MCF 10A (cell line): ENCODE data around the gene PATJ. TPM values are rescaled to one million over a fixed set of nuclear protein-coding genes. Genes with fewer than 3 reads are reported as not detected.

Experiments
- BruUV-seq: library from RNA; stranded (reverse); fragments of 400-500 nt; replicated peaks from 2 replicates; lab custom pipeline; 2021; lab: Mats Ljungman, UMichigan
- CTCF ChIA-PET: fragments of 300-600 bp; sonication (Branson Sonifier 250); formaldehyde crosslinking; extraction: SDS; loops from one replicate; lab custom pipeline; 2021; ENCODE audit warnings: antibody characterized with exemption, inconsistent platforms; lab: Yijun Ruan, JAX
- POLR2A ChIA-PET: fragments of 300-600, 350-650 bp; sonication (Branson Sonifier 250); formaldehyde crosslinking; extraction: SDS; loops from one replicate; lab custom pipeline; 2020; ENCODE audit warnings: antibody characterized with exemption, inconsistent platforms; lab: Yijun Ruan, JAX
- DNase-seq: peaks from one replicate; pipeline ENCODE4 v3.0.0-alpha.2; 2018; ENCODE audit not compliant: unreplicated experiment
- H3K27ac Mint-ChIP-seq: one replicate; pipeline ENCODE4 v1.8.0; 2022; ENCODE audit warnings: mild to moderate bottlenecking, low read depth, mixed read lengths; ENCODE audit not compliant: unreplicated experiment
- H3K27me3 Mint-ChIP-seq: one replicate; pipeline ENCODE4 v1.8.0; 2022; ENCODE audit warnings: mixed read lengths; ENCODE audit not compliant: insufficient read depth, unreplicated experiment
- H3K36me3 Mint-ChIP-seq: one replicate; pipeline ENCODE4 v1.8.0; 2022; ENCODE audit warnings: mild to moderate bottlenecking, moderate library complexity, mixed read lengths; ENCODE audit not compliant: insufficient read depth, unreplicated experiment
- H3K4me1 Mint-ChIP-seq: one replicate; pipeline ENCODE4 v1.8.0; 2022; ENCODE audit warnings: mixed read lengths; ENCODE audit not compliant: insufficient read depth, unreplicated experiment
- H3K4me3 Mint-ChIP-seq: one replicate; pipeline ENCODE4 v1.8.0; 2022; ENCODE audit warnings: mild to moderate bottlenecking, moderate library complexity, mixed read lengths; ENCODE audit not compliant: unreplicated experiment
- H3K9me3 Mint-ChIP-seq: one replicate; pipeline ENCODE4 v1.8.0; 2022; ENCODE audit warnings: mixed read lengths; ENCODE audit not compliant: unreplicated experiment
- CTCF ChIP-seq: fragments of 200-600 bp; IDR thresholded peaks from one replicate; pipeline ENCODE4 v1.8.0; 2022; ENCODE audit warnings: antibody characterized with exemption, mild to moderate bottlenecking; ENCODE audit not compliant: unreplicated experiment
- intact Hi-C: fragments of 100-400 bp; cut with micrococcal nuclease; formaldehyde crosslinking; loops from 2 replicates; pipeline ENCODE4 v1.14.1; 2022
- total RNA-seq: library from RNA; stranded (reverse); gene quantifications from 2 replicates; pipeline ENCODE4 v1.2.3, GENCODE V29; 2022

Gene PATJ
- total RNA-seq, 1 experiment from 2014 or later: 28.7 TPM

- no peak for TF ChIP-seq CTCF
- DNase-seq: no peak
- intact Hi-C loops: no loop called here
- no peaks in the 10 kb centered on the region for H3K9me3 Mint-ChIP-seq
- POLR2A ChIA-PET: no interaction called here
- H3K27me3 Mint-ChIP-seq: no peaks in the 10 kb centered on the region
- H3K27ac Mint-ChIP-seq: no peak overlapping the region
- CTCF ChIA-PET: interaction anchor here (1.3 to 9.6 kb wide), 3 partner anchors 14 to 47 kb away, joined by 5 to 95 read pairs (median 6); no protein-coding TSS in a partner anchor
- H3K4me1 Mint-ChIP-seq: no peaks in the 10 kb centered on the region
- no TSS peak for BruUV-seq
- no peak overlapping the region for H3K4me3 Mint-ChIP-seq
- peaks cover 9% of the 10 kb centered on the region for H3K36me3 Mint-ChIP-seq
Measured at GRCh38 chr1:62097464-62097863, 355.2 kb downstream of the PATJ start.

- Mint-ChIP-seq H3K4me1 (no peaks in the 10 kb centered on the region), H3K27me3 (no peaks in the 10 kb centered on the region), H3K27ac (no peak overlapping the region), H3K4me3 (no peak overlapping the region), H3K36me3 (peaks cover 9% of the 10 kb centered on the region), H3K9me3 (no peaks in the 10 kb centered on the region)
- no peak for TF ChIP-seq CTCF
- intact Hi-C loops: no loop called here
- POLR2A ChIA-PET: no interaction called here
- CTCF ChIA-PET: interaction anchor here (1.2 to 9.6 kb wide), 2 partner anchors 17 to 31 kb away, joined by 3 to 95 read pairs; no protein-coding TSS in a partner anchor
- BruUV-seq: no TSS peak
- DNase-seq: no peak
Measured at GRCh38 chr1:62100442-62100841, 358.2 kb downstream of the PATJ start.

- H3K4me3 Mint-ChIP-seq: no peak overlapping the region
- no peaks in the 10 kb centered on the region for H3K9me3 Mint-ChIP-seq
- intact Hi-C loops: no loop called here
- TF ChIP-seq CTCF: no peak
- DNase-seq: no peak
- H3K27ac Mint-ChIP-seq: no peak overlapping the region
- H3K36me3 Mint-ChIP-seq: no peaks in the 10 kb centered on the region
- no peaks in the 10 kb centered on the region for H3K4me1 Mint-ChIP-seq
- ChIA-PET POLR2A (interaction anchor here (0.6 kb wide), 1 partner anchor 266 kb away, joined by 3 read pairs; no protein-coding TSS in a partner anchor), CTCF (interaction anchor here (0.8 to 1.2 kb wide), 2 partner anchors 10 to 21 kb away, joined by 4 to 5 read pairs; no protein-coding TSS in a partner anchor)
- no TSS peak for BruUV-seq
- no peaks in the 10 kb centered on the region for H3K27me3 Mint-ChIP-seq
Measured at GRCh38 chr1:62103846-62104245, 361.6 kb downstream of the PATJ start.

DNA sequence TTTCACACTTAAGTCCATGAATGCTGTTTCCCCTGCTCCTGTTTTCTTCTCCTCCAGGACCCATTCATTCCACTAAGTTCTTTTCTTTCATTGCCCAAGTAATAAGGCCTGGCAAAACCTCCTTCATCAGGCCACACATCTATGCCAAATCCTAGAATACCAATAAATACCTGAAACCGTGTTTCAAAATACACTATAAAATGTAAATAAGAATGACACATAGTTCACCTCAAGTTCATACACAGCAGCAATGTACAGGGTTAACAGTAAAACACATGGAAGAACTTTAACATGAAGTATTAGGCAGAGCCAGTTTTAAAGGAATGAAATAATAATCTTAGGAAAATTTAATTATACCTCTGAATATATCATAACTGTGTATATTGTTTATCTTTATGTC lies 365.6 kb downstream of the PATJ start:
- no peak for TF ChIP-seq CTCF
- ChIA-PET CTCF (no interaction called here), POLR2A (no interaction called here)
- DNase-seq: no peak
- no peak overlapping the region for H3K27ac Mint-ChIP-seq
- BruUV-seq: no TSS peak
- H3K4me1 Mint-ChIP-seq: no peaks in the 10 kb centered on the region
- H3K27me3 Mint-ChIP-seq: no peaks in the 10 kb centered on the region
- H3K9me3 Mint-ChIP-seq: no peaks in the 10 kb centered on the region
- H3K36me3 Mint-ChIP-seq: no peaks in the 10 kb centered on the region
- H3K4me3 Mint-ChIP-seq: no peak overlapping the region
- intact Hi-C loops: no loop called here
